K562 (cell line): ENCODE data around the gene ECSCR. TPM values are rescaled to one million over a fixed set of nuclear protein-coding genes. Genes with fewer than 3 reads are reported as not detected.

Experiments
- ADNP ChIP-seq: fragments of 200-800 bp; sonication (Bioruptor generic); IDR thresholded peaks from 2 replicates; pipeline ENCODE4 v1.6.1; 2016; ENCODE audit warnings: missing genetic modification characterization, missing compliant biosample characterization
- CHD4 ChIP-seq: fragments of 200-600 bp; sonication (generic); IDR thresholded peaks from 3 replicates; pipeline ENCODE4 v1.6.1; 2012; ENCODE audit warnings: low read depth, mild to moderate bottlenecking, mixed read lengths, low read length, inconsistent platforms; ENCODE audit not compliant: insufficient read depth, insufficient replicate concordance, poor library complexity, severe bottlenecking
- GTF2E2 ChIP-seq: fragments of 200-800 bp; sonication (Bioruptor generic); IDR thresholded peaks from 2 replicates; pipeline ENCODE4 v1.6.1; 2016; ENCODE audit warnings: missing genetic modification characterization, missing compliant biosample characterization
- KAT7 ChIP-seq: sonication (generic); formaldehyde crosslinking; IDR thresholded peaks from 2 replicates; pipeline ENCODE4 v1.8.0; 2022; ENCODE audit warnings: missing genetic modification reagents, mild to moderate bottlenecking, borderline replicate concordance
- L3MBTL2 ChIP-seq: fragments of 450-650 bp; IDR thresholded peaks from 2 replicates; pipeline ENCODE4 v1.6.1; 2016; ENCODE audit warnings: mild to moderate bottlenecking, moderate library complexity
- RBM25 ChIP-seq: fragments of 200-400 bp; formaldehyde crosslinking; IDR thresholded peaks from 2 replicates; pipeline ENCODE4 v1.6.1; 2018; ENCODE audit warnings: low read length, low read depth, moderate library complexity; ENCODE audit not compliant: severe bottlenecking
- ZBTB43 ChIP-seq: sonication (generic); formaldehyde crosslinking; IDR thresholded peaks from 2 replicates; pipeline ENCODE4 v1.8.0; 2023; ENCODE audit warnings: mild to moderate bottlenecking, missing genetic modification reagents
- ZFX ChIP-seq: sonication (generic); formaldehyde crosslinking; IDR thresholded peaks from 2 replicates; pipeline ENCODE4 v1.8.0; 2022; ENCODE audit warnings: mild to moderate bottlenecking, missing genetic modification reagents, moderate library complexity
- ZKSCAN1 ChIP-seq: fragments of 150-350 bp; IDR thresholded peaks from 2 replicates; pipeline ENCODE4 v1.6.1; 2016; ENCODE audit warnings: low read depth, low read length
- ZNF253 ChIP-seq: fragments of 250-450 bp; sonication (Bioruptor Pico); conservative IDR thresholded peaks from 2 replicates; pipeline ENCODE4 v1.6.1; 2021; ENCODE audit warnings: mild to moderate bottlenecking
- ZNF311 ChIP-seq: fragments of 250-450 bp; sonication (Bioruptor Pico); IDR thresholded peaks from 2 replicates; pipeline ENCODE4 v1.4.0; 2020; ENCODE audit warnings: mild to moderate bottlenecking, moderate library complexity
- polyA plus RNA-seq, 8 experiments: library from polyadenylated mRNA; depleted of rRNA in 4 of 8; stranded (reverse) in 5 of 8; unstranded in 3 of 8; fragments of >200 nt; fragmentation: Nextera tagmentation in 2 of 8; fragmentation: Illumina TruSeq in 1 of 8; extraction: Ambion mirVana in 2 of 8; extraction: Trizol in 1 of 8; gene quantifications; 2 replicates each; pipeline versions ENCODE4 v1.2.1 to v1.2.3, GENCODE V29; 2011 to 2014; ENCODE audit warnings: inconsistent platforms in 1 of 8, missing spikeins in 1 of 8
- total RNA-seq, 7 experiments: library from RNA; depleted of rRNA in 6 of 7; stranded (reverse); fragments of >200 nt in 6 of 7; fragmentation: Illumina TruSeq in 2 of 7; extraction: Trizol in 2 of 7; gene quantifications; 2 replicates each; pipeline versions ENCODE4 v1.2.1 to v1.2.3, GENCODE V29; 2011 to 2021; ENCODE audit warnings: low replicate concordance in 1 of 7

Gene ECSCR
- total and polyA plus RNA-seq, 9 of the 15 experiments (the other 6 are each of a cell fraction or from before 2014, with no cell fraction given) = 0.10 to 0.25 (median 0.13) TPM; not detected in 6

- peak; percentile 86; the same call in 1 of the 2 replicates for TF ChIP-seq ADNP (tag)
- TF ChIP-seq RBM25 = peak; percentile 73
- TF ChIP-seq GTF2E2 (tag) = 0 out of 2 replicates have a peak, but pooled peaks have one; percentile 3
- peak; percentile 44 for TF ChIP-seq ZFX (CRISPR knock-in tag)
- no peak for TF ChIP-seq ZNF311 (CRISPR knock-in tag)
- TF ChIP-seq KAT7 (CRISPR knock-in tag) = no peak
- no peak for TF ChIP-seq ZKSCAN1
- TF ChIP-seq CHD4 = peak; percentile 65
- no peak for TF ChIP-seq ZBTB43 (CRISPR knock-in tag)
- no peak for TF ChIP-seq L3MBTL2
- no peak for TF ChIP-seq ZNF253 (CRISPR knock-in tag)
- TF ChIP-seq, all 486 proteins: peak for 11
Observed at GRCh38 chr5:139475865-139476617, 13.5 kb upstream of the ECSCR start (continued).
